ENCODE data around the gene ACSF3. TPM values are rescaled to one million over a fixed set of nuclear protein-coding genes. Genes with fewer than 3 reads are reported as not detected.

The ACSF3 gene
- total and polyA plus RNA-seq, 2 donors (not counting 1 experiment from before 2014, with no cell fraction given), result 9.2 to 23.1 TPM

GRCh38 chr16:89122322-89122851 lies 28.7 kb downstream of the ACSF3 start:
- Histone ChIP-seq H3K79me2 (ENCODE audit: control insufficient read depth, insufficient read depth, low read length) (no peaks in the 10 kb centered on the region), H2AFZ (ENCODE audit: low read length) (no peak overlapping the region)
- TF ChIP-seq EZH2 (IDR thresholded peaks at IDR 0.05; ENCODE audit: low read length, missing control alignments) (no peak), CTCF (conservative IDR thresholded peaks at IDR 0.05 in 1 of 2, IDR thresholded peaks at IDR 0.05 in 1 of 2; ENCODE audit: low read depth in 1 of 2, low read length in 2 of 2) (no peak)

GRCh38 chr16:89123001-89123830 lies 29.6 kb downstream of the ACSF3 start:
- DNase-seq (ENCODE audit: low read depth in 2 of 2), result no peak
- Histone ChIP-seq H3K79me2 (ENCODE audit: control insufficient read depth, insufficient read depth, low read length) (no peaks in the 10 kb centered on the region), H3K27ac (ENCODE audit: insufficient read depth, low read length) (no peak overlapping the region), H4K20me1 (ENCODE audit: control insufficient read depth, extremely low read depth, insufficient read depth, low read length) (no peaks in the 10 kb centered on the region), H3K27me3 (ENCODE audit: control insufficient read depth, insufficient read depth, low read length) (no peaks in the 10 kb centered on the region), H3K36me3 (ENCODE audit: control insufficient read depth, insufficient read depth, low read length) (peaks cover 11% of the 10 kb centered on the region), H3K9ac (ENCODE audit: insufficient read depth, low read length) (no peak overlapping the region), H3K4me1 (ENCODE audit: control insufficient read depth, extremely low read depth, insufficient read depth, low read length) (no peaks in the 10 kb centered on the region), H3K9me3 (ENCODE audit: control insufficient read depth, insufficient read depth, low read depth, low read length) (no peaks in the 10 kb centered on the region), H3K4me2 (ENCODE audit: extremely low read depth, insufficient read depth, low read length) (no peak overlapping the region), H3K4me3 (replicated peaks in 1 of 4; ENCODE audit: control extremely low read depth in 1 of 4, insufficient read depth in 1 of 4, low read depth in 3 of 4, low read length in 4 of 4) (no peak overlapping the region), H2AFZ (ENCODE audit: low read length) (no peak overlapping the region)
- no peak for TF ChIP-seq CTCF (conservative IDR thresholded peaks at IDR 0.05 in 1 of 2, IDR thresholded peaks at IDR 0.05 in 1 of 2; ENCODE audit: low read depth in 1 of 2, low read length in 2 of 2)
- no peak for TF ChIP-seq EZH2 (IDR thresholded peaks at IDR 0.05; ENCODE audit: low read length, missing control alignments)

More at GRCh38 chr16:89122322-89122851, 28.7 kb downstream of the ACSF3 start:
- peaks cover 12% of the 10 kb centered on the region for H3K36me3 ChIP-seq (ENCODE audit: control insufficient read depth, insufficient read depth, low read length)
- H4K20me1 ChIP-seq (ENCODE audit: control insufficient read depth, extremely low read depth, insufficient read depth, low read length), result no peaks in the 10 kb centered on the region
- no peak overlapping the region for H3K27ac ChIP-seq (ENCODE audit: insufficient read depth, low read length)
- no peaks in the 10 kb centered on the region for H3K4me1 ChIP-seq (ENCODE audit: control insufficient read depth, extremely low read depth, insufficient read depth, low read length)
- no peak overlapping the region for H3K4me3 ChIP-seq (replicated peaks in 1 of 4; ENCODE audit: control extremely low read depth in 1 of 4, insufficient read depth in 1 of 4, low read depth in 3 of 4, low read length in 4 of 4)
- no peaks in the 10 kb centered on the region for H3K27me3 ChIP-seq (ENCODE audit: control insufficient read depth, insufficient read depth, low read length)
- no peak overlapping the region for H3K9ac ChIP-seq (ENCODE audit: insufficient read depth, low read length)
- no peaks in the 10 kb centered on the region for H3K9me3 ChIP-seq (ENCODE audit: control insufficient read depth, insufficient read depth, low read depth, low read length)
- H3K4me2 ChIP-seq (ENCODE audit: extremely low read depth, insufficient read depth, low read length), result no peak overlapping the region
- no peak for DNase-seq (ENCODE audit: low read depth in 2 of 2)

- H3K36me3 ChIP-seq (ENCODE audit: control insufficient read depth, insufficient read depth, low read length), result peaks cover 11% of the 10 kb centered on the region
- no peak overlapping the region for H3K4me2 ChIP-seq (ENCODE audit: extremely low read depth, insufficient read depth, low read length)
- H4K20me1 ChIP-seq (ENCODE audit: control insufficient read depth, extremely low read depth, insufficient read depth, low read length), result no peaks in the 10 kb centered on the region
- no peak overlapping the region for H3K4me3 ChIP-seq (replicated peaks in 1 of 4; ENCODE audit: control extremely low read depth in 1 of 4, insufficient read depth in 1 of 4, low read depth in 3 of 4, low read length in 4 of 4)
- no peak for TF ChIP-seq CTCF (conservative IDR thresholded peaks at IDR 0.05 in 1 of 2, IDR thresholded peaks at IDR 0.05 in 1 of 2; ENCODE audit: low read depth in 1 of 2, low read length in 2 of 2)
- TF ChIP-seq EZH2 (IDR thresholded peaks at IDR 0.05; ENCODE audit: low read length, missing control alignments), result no peak
- no peaks in the 10 kb centered on the region for H3K79me2 ChIP-seq (ENCODE audit: control insufficient read depth, insufficient read depth, low read length)
- no peaks in the 10 kb centered on the region for H3K27me3 ChIP-seq (ENCODE audit: control insufficient read depth, insufficient read depth, low read length)
- no peak for DNase-seq (ENCODE audit: low read depth in 2 of 2)
- no peak overlapping the region for H3K9ac ChIP-seq (ENCODE audit: insufficient read depth, low read length)
- H3K4me1 ChIP-seq (ENCODE audit: control insufficient read depth, extremely low read depth, insufficient read depth, low read length), result no peaks in the 10 kb centered on the region
- no peak overlapping the region for H3K27ac ChIP-seq (ENCODE audit: insufficient read depth, low read length)
- H3K9me3 ChIP-seq (ENCODE audit: control insufficient read depth, insufficient read depth, low read depth, low read length), result no peaks in the 10 kb centered on the region
- no peak overlapping the region for H2AFZ ChIP-seq (ENCODE audit: low read length)
Measured at GRCh38 chr16:89123831-89124100, 30.1 kb downstream of the ACSF3 start.

Measured in fibroblast of lung (primary cell).